ENCODE measurements around the gene UMAD1.

DNA sequence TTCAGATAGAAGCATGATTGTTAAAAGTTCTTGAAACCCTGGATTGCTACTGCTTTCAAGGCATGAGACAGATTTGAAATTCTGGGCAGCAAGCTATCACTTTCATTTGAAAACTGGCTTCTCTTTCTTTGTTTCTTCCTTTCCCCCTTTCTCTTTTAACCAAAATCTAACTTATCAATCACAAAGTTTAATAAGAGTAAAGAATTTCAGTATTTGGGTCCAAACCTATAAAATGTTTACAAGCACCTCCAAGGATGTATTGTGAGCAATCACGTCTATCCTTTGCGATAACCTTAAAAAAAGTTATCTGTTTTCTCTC is 99.4 kb downstream of the UMAD1 start:
- TF ChIP-seq EP300 (IDR thresholded peaks at IDR 0.05; ENCODE audit: borderline replicate concordance) (no peak), EGR1 (IDR thresholded peaks at IDR 0.05) (no peak), CEBPB (IDR thresholded peaks at IDR 0.05) (no peak)

All from Ishikawa (cell line).